ENCODE measurements around the gene NFKB1.
"Not testable (repeated sequence)": the region's sequence is repeated elsewhere in the genome, so short reads cannot be mapped to it uniquely, and the experiment has no call there.

The NFKB1 gene

GRCh38 chr4:102614801-102615200 lies 113.6 kb downstream of the NFKB1 start:
- Histone ChIP-seq H3K4me3 (ENCODE audit: insufficient read depth, low read length, poor library complexity, severe bottlenecking) (no peak overlapping the region), H3K9ac (ENCODE audit: low read length) (no peak overlapping the region), H3F3A (ENCODE audit: insufficient read depth) (no peaks in the 10 kb centered on the region), H3K4me2 (ENCODE audit: low read depth, low read length, poor library complexity, severe bottlenecking) (no peak overlapping the region), H3K9me3 (ENCODE audit: insufficient read depth, low read length) (no peaks in the 10 kb centered on the region), H3K79me2 (ENCODE audit: insufficient read depth, low read length) (no peaks in the 10 kb centered on the region), H3K9me2 (replicated peaks; ENCODE audit: insufficient read depth, low read length) (no peaks in the 10 kb centered on the region), H4K20me1 (ENCODE audit: low read depth, low read length) (no peaks in the 10 kb centered on the region), H2AFZ (ENCODE audit: low read depth, low read length, severe bottlenecking) (no peak overlapping the region), H3K27ac (ENCODE audit: low read depth, low read length) (no peak overlapping the region), H3K36me3 (ENCODE audit: low read length) (no peaks in the 10 kb centered on the region), H3K27me3 (ENCODE audit: low read length) (no peaks in the 10 kb centered on the region)
- TF ChIP-seq CTCF (IDR thresholded peaks at IDR 0.05; ENCODE audit: insufficient read depth, low read length, poor library complexity, severe bottlenecking) (no peak), EZH2phosphoT487 (conservative IDR thresholded peaks at IDR 0.05; ENCODE audit: low read length) (no peak)

- Histone ChIP-seq H3F3A (ENCODE audit: insufficient read depth) (no peaks in the 10 kb centered on the region), H3K27ac (ENCODE audit: low read depth, low read length) (no peak overlapping the region), H2AFZ (ENCODE audit: low read depth, low read length, severe bottlenecking) (no peak overlapping the region), H3K9me3 (ENCODE audit: insufficient read depth, low read length) (no peaks in the 10 kb centered on the region), H3K9ac (ENCODE audit: low read length) (no peak overlapping the region), H3K79me2 (ENCODE audit: insufficient read depth, low read length) (no peaks in the 10 kb centered on the region), H3K4me3 (ENCODE audit: insufficient read depth, low read length, poor library complexity, severe bottlenecking) (no peak overlapping the region), H3K36me3 (ENCODE audit: low read length) (no peaks in the 10 kb centered on the region), H3K4me2 (ENCODE audit: low read depth, low read length, poor library complexity, severe bottlenecking) (no peak overlapping the region), H4K20me1 (ENCODE audit: low read depth, low read length) (no peaks in the 10 kb centered on the region), H3K27me3 (ENCODE audit: low read length) (no peaks in the 10 kb centered on the region), H3K9me2 (replicated peaks; ENCODE audit: insufficient read depth, low read length) (no peaks in the 10 kb centered on the region)
- TF ChIP-seq CTCF (IDR thresholded peaks at IDR 0.05; ENCODE audit: insufficient read depth, low read length, poor library complexity, severe bottlenecking) (no peak), EZH2phosphoT487 (conservative IDR thresholded peaks at IDR 0.05; ENCODE audit: low read length) (no peak)
Measured at GRCh38 chr4:102616636-102617035, 115.5 kb downstream of the NFKB1 start.

GRCh38 chr4:102619021-102619420 lies 117.9 kb downstream of the NFKB1 start:
- H2AFZ ChIP-seq (ENCODE audit: low read depth, low read length, severe bottlenecking); H3K36me3 ChIP-seq (ENCODE audit: low read length); H3K79me2 ChIP-seq (ENCODE audit: insufficient read depth, low read length); H3K4me2 ChIP-seq (ENCODE audit: low read depth, low read length, poor library complexity, severe bottlenecking); H4K20me1 ChIP-seq (ENCODE audit: low read depth, low read length); H3K9me3 ChIP-seq (ENCODE audit: insufficient read depth, low read length); H3K9ac ChIP-seq (ENCODE audit: low read length); H3F3A ChIP-seq (ENCODE audit: insufficient read depth); H3K27me3 ChIP-seq (ENCODE audit: low read length); H3K4me3 ChIP-seq (ENCODE audit: insufficient read depth, low read length, poor library complexity, severe bottlenecking); H3K9me2 ChIP-seq (replicated peaks; ENCODE audit: insufficient read depth, low read length); H3K27ac ChIP-seq (ENCODE audit: low read depth, low read length): not testable (repeated sequence)

GRCh38 chr4:102619776-102620631 lies 118.8 kb downstream of the NFKB1 start:
- H3F3A ChIP-seq (ENCODE audit: insufficient read depth); H3K4me2 ChIP-seq (ENCODE audit: low read depth, low read length, poor library complexity, severe bottlenecking); H3K27ac ChIP-seq (ENCODE audit: low read depth, low read length); H3K27me3 ChIP-seq (ENCODE audit: low read length); H4K20me1 ChIP-seq (ENCODE audit: low read depth, low read length); H3K9ac ChIP-seq (ENCODE audit: low read length); H2AFZ ChIP-seq (ENCODE audit: low read depth, low read length, severe bottlenecking); H3K36me3 ChIP-seq (ENCODE audit: low read length); H3K9me2 ChIP-seq (replicated peaks; ENCODE audit: insufficient read depth, low read length); H3K79me2 ChIP-seq (ENCODE audit: insufficient read depth, low read length); H3K4me3 ChIP-seq (ENCODE audit: insufficient read depth, low read length, poor library complexity, severe bottlenecking); H3K9me3 ChIP-seq (ENCODE audit: insufficient read depth, low read length): not testable (repeated sequence)

Data from SU-DHL-6 (cell line).